ENCODE measurements around the gene PSORS1C2. TPM values are rescaled to one million over a fixed set of nuclear protein-coding genes. Genes with fewer than 3 reads are reported as not detected.

Gene PSORS1C2
- total RNA-seq, 1 experiment from 2014 or later, result 0.55 TPM

- TF ChIP-seq ZNF416 (CRISPR knock-in tag; IDR thresholded peaks at IDR 0.05) (no peak), GTF2I (CRISPR knock-in tag; conservative IDR thresholded peaks at IDR 0.05) (no peak), FOXP1 (CRISPR knock-in tag; IDR thresholded peaks at IDR 0.05; ENCODE audit: borderline replicate concordance) (no peak)
Observed at GRCh38 chr6:31120151-31120915, 18.5 kb downstream of the PSORS1C2 start, which contains the start of gene CDSN (continued).

- Mint-ChIP-seq H3K36me3 (no peaks in the 10 kb centered on the region), H3K27ac (no peak overlapping the region), H3K4me1 (peaks cover 17% of the 10 kb centered on the region), H3K27me3 (ENCODE audit: low read depth) (peaks cover 8% of the 10 kb centered on the region), H3K9me3 (no peaks in the 10 kb centered on the region), H3K4me3 (no peak overlapping the region)
- ChIA-PET POLR2A (no interaction called here), CTCF (interaction anchor here (1.1 to 11.0 kb wide), 4 partner anchors 11 to 249 kb away, joined by 5 to 90 read pairs (median 7); no protein-coding TSS in a partner anchor)
- TF ChIP-seq USF2 (CRISPR knock-in tag; IDR thresholded peaks at IDR 0.05) (no peak), PREB (CRISPR knock-in tag; IDR thresholded peaks at IDR 0.05; ENCODE audit: borderline replicate concordance) (no peak), CBFB (CRISPR knock-in tag; IDR thresholded peaks at IDR 0.05; ENCODE audit: low read depth) (no peak)
- ATAC-seq (no peak), DNase-seq (ENCODE audit: low spot score) (no peak)
Observed at GRCh38 chr6:31118178-31118577, 20.7 kb downstream of the PSORS1C2 start.

GRCh38 chr6:31116661-31117385, 22.0 kb downstream of the PSORS1C2 start:
- no peaks in the 10 kb centered on the region for H3K36me3 Mint-ChIP-seq
- H3K27ac Mint-ChIP-seq, result no peak overlapping the region
- peaks cover 15% of the 10 kb centered on the region for H3K27me3 Mint-ChIP-seq (ENCODE audit: low read depth)
- ChIA-PET CTCF (interaction anchor here (0.8 to 11.0 kb wide), 13 partner anchors 12 to 250 kb away, joined by 3 to 90 read pairs (median 5); partner anchors contain the start of gene VARS2), POLR2A (interaction anchor here (0.6 to 0.8 kb wide), 2 partner anchors 56 to 372 kb away, joined by 3 to 4 read pairs; no protein-coding TSS in a partner anchor)
- no peak for TF ChIP-seq E2F1 (CRISPR knock-in tag; IDR thresholded peaks at IDR 0.05)
- TF ChIP-seq PRDM15 (CRISPR knock-in tag; IDR thresholded peaks at IDR 0.05), result 0 out of 2 replicates have a peak, but pooled peaks have one; percentile 10
- H3K4me3 Mint-ChIP-seq, result no peak overlapping the region
- ATAC-seq, result no peak
- peaks cover 20% of the 10 kb centered on the region for H3K4me1 Mint-ChIP-seq
- DNase-seq (ENCODE audit: low spot score), result no peak
- H3K9me3 Mint-ChIP-seq, result no peaks in the 10 kb centered on the region

- no peak for DNase-seq (ENCODE audit: low spot score)
- H3K9me3 Mint-ChIP-seq, result no peaks in the 10 kb centered on the region
- ATAC-seq, result no peak
- no peaks in the 10 kb centered on the region for H3K36me3 Mint-ChIP-seq
- H3K4me1 Mint-ChIP-seq, result peaks cover 22% of the 10 kb centered on the region
- TF ChIP-seq IRF2 (CRISPR knock-in tag; IDR thresholded peaks at IDR 0.05; ENCODE audit: borderline replicate concordance, low read depth), result no peak
- H3K27ac Mint-ChIP-seq, result no peak overlapping the region
- POLR2A ChIA-PET, result interaction anchor here (0.8 to 1.3 kb wide), 2 partner anchors 29 to 56 kb away, joined by 3 read pairs; no protein-coding TSS in a partner anchor
- CTCF ChIA-PET, result interaction anchor here (0.9 to 11.0 kb wide), 14 partner anchors 13 to 437 kb away, joined by 3 to 90 read pairs (median 4); no protein-coding TSS in a partner anchor
- no peak overlapping the region for H3K4me3 Mint-ChIP-seq
- peaks cover 15% of the 10 kb centered on the region for H3K27me3 Mint-ChIP-seq (ENCODE audit: low read depth)
Observed at GRCh38 chr6:31115941-31116560, 22.8 kb downstream of the PSORS1C2 start.

Data from WTC11 (cell line).